ENCODE data around the gene PADI3. TPM values are rescaled to one million over a fixed set of nuclear protein-coding genes. Genes with fewer than 3 reads are reported as not detected.
A peak's percentile ranks its signal among the peaks of the same experiment; 100 is the strongest.

PADI3 gene
- total RNA-seq, 1 experiment from 2014 or later, result 0.61 TPM

- peak; percentile 13 for DNase-seq (ENCODE audit: low spot score)
- ChIA-PET CTCF (no interaction called here), POLR2A (interaction anchor here (0.6 to 1.2 kb wide), 2 partner anchors 14 to 229 kb away, joined by 3 read pairs; no protein-coding TSS in a partner anchor)
- Mint-ChIP-seq H3K4me1 (peaks cover 13% of the 10 kb centered on the region), H3K36me3 (no peaks in the 10 kb centered on the region), H3K4me3 (no peak overlapping the region), H3K9me3 (no peaks in the 10 kb centered on the region), H3K27ac (no peak overlapping the region), H3K27me3 (ENCODE audit: low read depth) (peaks cover 2% of the 10 kb centered on the region; the same call in 1 of the 2 replicates)
- TF ChIP-seq CREM (CRISPR knock-in tag; IDR thresholded peaks at IDR 0.05), result no peak
- no peak for TF ChIP-seq PREB (CRISPR knock-in tag; IDR thresholded peaks at IDR 0.05; ENCODE audit: borderline replicate concordance)
- TF ChIP-seq JUN (CRISPR knock-in tag; IDR thresholded peaks at IDR 0.05), result no peak
- no peak for TF ChIP-seq FOXK1 (CRISPR knock-in tag; IDR thresholded peaks at IDR 0.05)
- no peak for TF ChIP-seq NFATC4 (CRISPR knock-in tag; IDR thresholded peaks at IDR 0.05)
- no peak for TF ChIP-seq OVOL2 (CRISPR knock-in tag; IDR thresholded peaks at IDR 0.05; ENCODE audit: borderline replicate concordance)
- TF ChIP-seq ZNF512 (CRISPR knock-in tag; IDR thresholded peaks at IDR 0.05; ENCODE audit: borderline replicate concordance), result no peak
- TF ChIP-seq GTF2I (CRISPR knock-in tag; conservative IDR thresholded peaks at IDR 0.05), result no peak
- no peak for TF ChIP-seq CDX4 (CRISPR knock-in tag; IDR thresholded peaks at IDR 0.05; ENCODE audit: borderline replicate concordance)
- TF ChIP-seq TEAD4 (CRISPR knock-in tag; IDR thresholded peaks at IDR 0.05), result no peak
- TF ChIP-seq FOXJ3 (CRISPR knock-in tag; IDR thresholded peaks at IDR 0.05; ENCODE audit: borderline replicate concordance), result no peak
- TF ChIP-seq ZNF317 (CRISPR knock-in tag; IDR thresholded peaks at IDR 0.05; ENCODE audit: borderline replicate concordance, low read depth), result no peak
- no peak for TF ChIP-seq IRF2 (CRISPR knock-in tag; IDR thresholded peaks at IDR 0.05; ENCODE audit: borderline replicate concordance, low read depth)
- no peak for TF ChIP-seq HMGXB4 (CRISPR knock-in tag; IDR thresholded peaks at IDR 0.05)
- no peak for ATAC-seq
Measured at GRCh38 chr1:17201201-17202021, 47.5 kb upstream of the PADI3 start.

- Mint-ChIP-seq H3K27me3 (ENCODE audit: low read depth) (peaks cover 2% of the 10 kb centered on the region; the same call in 1 of the 2 replicates), H3K36me3 (no peaks in the 10 kb centered on the region), H3K4me3 (no peak within 1 kb of the TSS), H3K9me3 (no peaks in the 10 kb centered on the region), H3K27ac (no peak within 1 kb of the TSS), H3K4me1 (peaks cover 20% of the 10 kb centered on the region)
- ATAC-seq, result no peak
- no peak for TF ChIP-seq TP53 (CRISPR knock-in tag; IDR thresholded peaks at IDR 0.05)
- TF ChIP-seq ARID4B (CRISPR knock-in tag; IDR thresholded peaks at IDR 0.05; ENCODE audit: borderline replicate concordance), result no peak
- TF ChIP-seq KAT7 (CRISPR knock-in tag; IDR thresholded peaks at IDR 0.05; ENCODE audit: borderline replicate concordance), result no peak
- TF ChIP-seq USF1 (CRISPR knock-in tag; IDR thresholded peaks at IDR 0.05), result no peak
- TF ChIP-seq ZMAT4 (CRISPR knock-in tag; IDR thresholded peaks at IDR 0.05), result no peak
- CTCF ChIA-PET, result no interaction called here
- POLR2A ChIA-PET, result no interaction called here
- no peak for DNase-seq (ENCODE audit: low spot score)
Measured at GRCh38 chr1:17204546-17205440, 44.1 kb upstream of the PADI3 start, which contains the start of gene PADI1. TSS of gene PADI1 (plus strand) at chr1:17205128. CDS start at chr1:17205218, 90 bp downstream.

Data from WTC11 (cell line).